IMR-90 (cell line): ENCODE results near the gene SLCO3A1. TPM values are rescaled to one million over a fixed set of nuclear protein-coding genes. Genes with fewer than 3 reads are reported as not detected.

ENCODE experiments used
- ATAC-seq: fragments of 200-7000 bp; cut with Tn5 transposase; 2 replicates; pipeline ENCODE4 v1.9.1; 2020; ENCODE audit warnings: low read depth, mild to moderate bottlenecking, moderate library complexity
- BruUV-seq: library from RNA; stranded (reverse); fragments of 400-500 nt; replicated peaks from 2 replicates; lab custom pipeline; 2021; lab: Mats Ljungman, UMichigan
- CTCF ChIA-PET: fragments of 300-600 bp; formaldehyde crosslinking; extraction: SDS; loops from one replicate; lab custom pipeline; 2021; ENCODE audit warnings: antibody characterized with exemption; lab: Yijun Ruan, JAX
- POLR2A ChIA-PET: fragments of 300-600 bp; sonication (Branson Sonifier 250); formaldehyde crosslinking; loops from one replicate; lab custom pipeline; 2022; ENCODE audit warnings: antibody characterized with exemption; ENCODE audit not compliant: unreplicated experiment; lab: Charles Lee
- DNase-seq: peaks from one replicate; pipeline ENCODE4 v3.0.0; 2013
- H2AFZ ChIP-seq: replicated peaks from 2 replicates; pipeline ENCODE3; 2013; ENCODE audit warnings: low read length, mild to moderate bottlenecking; ENCODE audit not compliant: poor library complexity
- H2AK5ac ChIP-seq: 2 replicates; pipeline ENCODE4 v1.6.1; 2013; ENCODE audit warnings: low read depth, low read length, inconsistent platforms
- H2AK9ac ChIP-seq: replicated peaks from 2 replicates; pipeline ENCODE3; 2013; ENCODE audit warnings: mild to moderate bottlenecking, low read depth, low read length, moderate library complexity; ENCODE audit not compliant: poor library complexity
- H2BK120ac ChIP-seq: 2 replicates; pipeline ENCODE4 v1.6.1; 2013; ENCODE audit warnings: low read depth, low read length, inconsistent platforms
- H2BK15ac ChIP-seq: 3 replicates; pipeline ENCODE4 v1.6.1; 2013; ENCODE audit warnings: low read depth, low read length, inconsistent platforms
- H2BK20ac ChIP-seq: 2 replicates; pipeline ENCODE4 v1.6.1; 2013; ENCODE audit warnings: low read depth, mild to moderate bottlenecking, inconsistent platforms, low read length, moderate library complexity
- H2BK5ac ChIP-seq: 2 replicates; pipeline ENCODE4 v1.6.1; 2013; ENCODE audit warnings: mild to moderate bottlenecking, low read depth, low read length, inconsistent platforms; ENCODE audit not compliant: poor library complexity, severe bottlenecking
- H3K14ac ChIP-seq: replicated peaks from 2 replicates; pipeline ENCODE4 v1.6.1; 2013; ENCODE audit warnings: low read depth, low read length, inconsistent platforms
- H3K18ac ChIP-seq: 2 replicates; pipeline ENCODE4 v1.6.1; 2013; ENCODE audit warnings: low read depth, low read length, control low read depth
- H3K23ac ChIP-seq: 2 replicates; pipeline ENCODE4 v1.6.1; 2013; ENCODE audit warnings: low read depth, low read length, inconsistent platforms
- H3K27ac ChIP-seq: 2 replicates; pipeline ENCODE4 v1.5.1; 2013; ENCODE audit warnings: mild to moderate bottlenecking, control low read depth, low read length; ENCODE audit not compliant: insufficient read depth
- H3K27me3 ChIP-seq: 2 replicates; pipeline ENCODE4 v1.6.1; 2013; ENCODE audit warnings: low read length; ENCODE audit not compliant: control insufficient read depth, insufficient read depth
- H3K36me3 ChIP-seq: 2 replicates; pipeline ENCODE4 v1.6.1; 2013; ENCODE audit warnings: low read length, mixed read lengths; ENCODE audit not compliant: control insufficient read depth, insufficient read depth
- H3K4ac ChIP-seq: 2 replicates; pipeline ENCODE4 v1.6.1; 2013; ENCODE audit warnings: low read depth, low read length, inconsistent platforms
- H3K4me1 ChIP-seq: 2 replicates; pipeline ENCODE4 v1.6.1; 2013; ENCODE audit warnings: low read length, mixed read lengths; ENCODE audit not compliant: control insufficient read depth, insufficient read depth
- H3K4me2 ChIP-seq: 2 replicates; pipeline ENCODE4 v1.6.1; 2013; ENCODE audit warnings: low read depth, mild to moderate bottlenecking, control low read depth, low read length, moderate library complexity
- H3K4me3 ChIP-seq: 2 replicates; pipeline ENCODE4 v1.5.1; 2013; ENCODE audit warnings: low read depth, mild to moderate bottlenecking, control low read depth, low read length, moderate library complexity; ENCODE audit not compliant: insufficient read depth
- H3K56ac ChIP-seq: 2 replicates; pipeline ENCODE4 v1.6.1; 2013; ENCODE audit warnings: low read length, inconsistent platforms; ENCODE audit not compliant: insufficient read depth; ENCODE audit errors: extremely low read depth
- H3K79me1 ChIP-seq, 2 experiments: 2 replicates each; pipeline ENCODE4 v1.6.1; 2013; ENCODE audit warnings: low read length in 2 of 2, inconsistent platforms in 1 of 2, low read depth in 1 of 2
- H3K9ac ChIP-seq: 2 replicates; pipeline ENCODE4 v1.6.1; 2013; ENCODE audit warnings: low read depth, low read length, control low read depth
- H3K9me1 ChIP-seq: 2 replicates; pipeline ENCODE4 v1.6.1; 2013; ENCODE audit warnings: low read length, inconsistent platforms; ENCODE audit not compliant: insufficient read depth
- H3K9me3 ChIP-seq: 2 replicates; pipeline ENCODE4 v1.6.1; 2013; ENCODE audit warnings: low read length; ENCODE audit not compliant: control insufficient read depth, insufficient read depth
- H4K20me1 ChIP-seq: 2 replicates; pipeline ENCODE4 v1.6.1; 2013; ENCODE audit warnings: low read length, inconsistent platforms; ENCODE audit not compliant: insufficient read depth
- H4K5ac ChIP-seq: 2 replicates; pipeline ENCODE4 v1.6.1; 2013; ENCODE audit warnings: mild to moderate bottlenecking, low read depth, low read length, control low read depth
- H4K8ac ChIP-seq, 2 experiments: 2 replicates each; pipeline ENCODE4 v1.6.1; 2013; ENCODE audit warnings: low read depth in 2 of 2, low read length in 2 of 2, control low read depth in 1 of 2, inconsistent platforms in 1 of 2
- H4K91ac ChIP-seq: 2 replicates; pipeline ENCODE4 v1.6.1; 2013; ENCODE audit warnings: low read depth, low read length, inconsistent platforms; ENCODE audit not compliant: insufficient read depth
- BHLHE40 ChIP-seq: fragments of 150-350 bp; IDR thresholded peaks from 2 replicates; pipeline ENCODE4 v1.6.1; 2016; ENCODE audit warnings: mild to moderate bottlenecking, low read depth, low read length
- ELK1 ChIP-seq: fragments of 150-350 bp; IDR thresholded peaks from 2 replicates; pipeline ENCODE4 v1.6.1; 2016; ENCODE audit warnings: low read depth, mild to moderate bottlenecking, low read length, moderate library complexity, borderline replicate concordance
- FOS ChIP-seq: fragments of 150-350 bp; IDR thresholded peaks from 2 replicates; pipeline ENCODE4 v1.6.1; 2016; ENCODE audit warnings: low read depth, low read length
- MAFK ChIP-seq: IDR thresholded peaks from 2 replicates; pipeline ENCODE4 v1.6.1; 2012; ENCODE audit warnings: low read depth, low read length, improper control_type of control experiment
- MAZ ChIP-seq: IDR thresholded peaks from 2 replicates; pipeline ENCODE4 v1.6.1; 2012; ENCODE audit warnings: low read depth, mild to moderate bottlenecking, low read length, improper control_type of control experiment, moderate library complexity, borderline replicate concordance
- MXI1 ChIP-seq: IDR thresholded peaks from 2 replicates; pipeline ENCODE4 v1.6.1; 2012; ENCODE audit warnings: low read depth, mild to moderate bottlenecking, low read length, moderate library complexity, borderline replicate concordance
- NFE2L2 ChIP-seq: fragments of 150-350 bp; IDR thresholded peaks from 2 replicates; pipeline ENCODE4 v1.6.1; 2016; ENCODE audit warnings: low read depth, mild to moderate bottlenecking, low read length
- POLR2A ChIP-seq: IDR thresholded peaks from 2 replicates; pipeline ENCODE4 v1.6.1; 2012; ENCODE audit warnings: mild to moderate bottlenecking, low read depth, low read length
- RAD21 ChIP-seq: IDR thresholded peaks from 2 replicates; pipeline ENCODE4 v1.6.1; 2012; ENCODE audit warnings: low read length, improper control_type of control experiment
- RCOR1 ChIP-seq: IDR thresholded peaks from 2 replicates; pipeline ENCODE4 v1.6.1; 2012; ENCODE audit warnings: mild to moderate bottlenecking, low read length, improper control_type of control experiment; ENCODE audit not compliant: insufficient replicate concordance
- RFX5 ChIP-seq: IDR thresholded peaks from 2 replicates; pipeline ENCODE4 v1.8.0; 2012; ENCODE audit warnings: low read depth, mild to moderate bottlenecking, low read length, moderate library complexity
- SMC3 ChIP-seq: fragments of 150-350 bp; IDR thresholded peaks from 2 replicates; pipeline ENCODE4 v1.6.1; 2016; ENCODE audit warnings: low read depth, mild to moderate bottlenecking, antibody characterized with exemption, low read length, moderate library complexity
- WGBS, 2 experiments: methylation state at CpG; one replicate each; pipeline versions ENCODE4 v1.1.5 to v1.1.7; 2013; ENCODE audit warnings: missing lambda C conversion rate in 2 of 2; ENCODE audit not compliant: insufficient read length in 1 of 2; ENCODE audit errors: extremely low coverage in 2 of 2; 5-methylcytosine and 5-hydroxymethylcytosine counted together
- dilution Hi-C: fragments of 300-500 bp; cut with HindIII; formaldehyde crosslinking; loops from one replicate; pipeline ENCODE4 v1.14.3; 2018; ENCODE audit warnings: low sequenced_read_pairs; ENCODE audit not compliant: unreplicated experiment
- in situ Hi-C: fragments of 300-500 bp; cut with MboI; formaldehyde crosslinking; loops from 3 replicates; pipeline ENCODE4 v1.14.3; 2019; ENCODE audit warnings: low sequenced_read_pairs, inconsistent platforms, mixed read lengths
- intact Hi-C: fragments of 100-400 bp; cut with micrococcal nuclease; formaldehyde crosslinking; loops from 2 replicates; pipeline ENCODE4 v1.10.0; 2022
- polyA plus RNA-seq, 3 experiments: library from polyadenylated mRNA; depleted of rRNA; stranded (reverse); fragments of >200 nt; gene quantifications; 2 replicates each; pipeline ENCODE4 v1.2.3, GENCODE V29; 2012; ENCODE audit warnings: low replicate concordance in 1 of 3
- total RNA-seq: library from RNA; depleted of rRNA; stranded (reverse); fragments of >200 nt; gene quantifications from 2 replicates; pipeline ENCODE4 v1.2.3, GENCODE V29; 2012
- TF ChIP-seq, protein P1 (sequence below): fragments of 150-350 bp; IDR thresholded peaks from 2 replicates; pipeline ENCODE4 v1.6.1; 2017; ENCODE audit warnings: mild to moderate bottlenecking, antibody characterized with exemption, low read length, low read depth

Gene SLCO3A1
- total and polyA plus RNA-seq, 2 of the 4 experiments (the other 2 are of a cell fraction): 4.7 to 8.1 TPM

- no peak overlapping the region for H4K8ac ChIP-seq
- no peaks in the 10 kb centered on the region for H3K27me3 ChIP-seq
- no peaks in the 10 kb centered on the region for H3K9me1 ChIP-seq
- DNase-seq: no peak
- H3K18ac ChIP-seq: no peak overlapping the region
- no peaks in the 10 kb centered on the region for H3K4me1 ChIP-seq
- ChIA-PET CTCF (no interaction called here), POLR2A (no interaction called here)
- H3K23ac ChIP-seq: no peak overlapping the region
- 0 out of 2 replicates have a peak, but pooled peaks cover 3% of the 10 kb centered on the region for H4K20me1 ChIP-seq
- H3K9me3 ChIP-seq: no peaks in the 10 kb centered on the region
- H2BK5ac ChIP-seq: no peak overlapping the region
- BruUV-seq: no TSS peak
- no peak overlapping the region for H2AK9ac ChIP-seq
- no peak overlapping the region for H3K9ac ChIP-seq
- H3K79me1 ChIP-seq: no peaks in the 10 kb centered on the region
- no peak overlapping the region for H2BK120ac ChIP-seq
- H3K36me3 ChIP-seq: no peaks in the 10 kb centered on the region
- H4K5ac ChIP-seq: no peak overlapping the region
- in situ Hi-C loops: no loop called here
- ATAC-seq: no peak
- H3K27ac ChIP-seq: no peak overlapping the region
- no peak overlapping the region for H2BK15ac ChIP-seq
- H3K4ac ChIP-seq: no peak overlapping the region
- dilution Hi-C loops: no loop called here
- intact Hi-C loops: no loop called here
- H3K4me3 ChIP-seq: no peak overlapping the region
- no peak overlapping the region for H2AFZ ChIP-seq
- H4K91ac ChIP-seq: no peak overlapping the region
- no peak overlapping the region for H3K14ac ChIP-seq
- no peak overlapping the region for H2BK20ac ChIP-seq
- H3K56ac ChIP-seq: no peak overlapping the region
- no peak overlapping the region for H2AK5ac ChIP-seq
- 70% methylated on average over 2 of the region's 5 CpGs; no CpG with 5 or more reads in 1 of the 2 experiments for WGBS, 2 experiments
- H3K4me2 ChIP-seq: no peak overlapping the region
- no peak for TF ChIP-seq FOS
- TF ChIP-seq ELK1: no peak
- TF ChIP-seq NFE2L2: no peak
- TF ChIP-seq MXI1: no peak
- TF ChIP-seq, protein P1, sequence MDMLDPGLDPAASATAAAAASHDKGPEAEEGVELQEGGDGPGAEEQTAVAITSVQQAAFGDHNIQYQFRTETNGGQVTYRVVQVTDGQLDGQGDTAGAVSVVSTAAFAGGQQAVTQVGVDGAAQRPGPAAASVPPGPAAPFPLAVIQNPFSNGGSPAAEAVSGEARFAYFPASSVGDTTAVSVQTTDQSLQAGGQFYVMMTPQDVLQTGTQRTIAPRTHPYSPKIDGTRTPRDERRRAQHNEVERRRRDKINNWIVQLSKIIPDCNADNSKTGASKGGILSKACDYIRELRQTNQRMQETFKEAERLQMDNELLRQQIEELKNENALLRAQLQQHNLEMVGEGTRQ: no peak
- TF ChIP-seq MAZ: no peak
- no peak for TF ChIP-seq RCOR1
- TF ChIP-seq POLR2A: no peak
- TF ChIP-seq RAD21: no peak
- no peak for TF ChIP-seq BHLHE40
- no peak for TF ChIP-seq SMC3
- no peak for TF ChIP-seq RFX5
- no peak for TF ChIP-seq MAFK
These were observed 200.3 kb downstream of the SLCO3A1 start for GRCh38 chr15:92053753-92054316.
